ENCODE measurements around the gene ZBTB21.
"Not testable (repeated sequence)": the region's sequence is repeated elsewhere in the genome, so short reads cannot be mapped to it uniquely, and the experiment has no call there.

The ZBTB21 gene

GRCh38 chr21:42016364-42016985 lies 6.3 kb upstream of the ZBTB21 start:
- DNase-seq = no peak

GRCh38 chr21:42013931-42014330 lies 3.8 kb upstream of the ZBTB21 start:
- DNase-seq = no peak

GRCh38 chr21:42013376-42013775 lies 3.2 kb upstream of the ZBTB21 start:
- DNase-seq = no peak

- DNase-seq = no peak
Measured at GRCh38 chr21:42012763-42013329, 2.7 kb upstream of the ZBTB21 start.

- no peak for DNase-seq
Measured at GRCh38 chr21:42012344-42012743, 2.2 kb upstream of the ZBTB21 start.

GRCh38 chr21:42010507-42011495 lies 641 bp upstream of the ZBTB21 start:
- DNase-seq = peak; percentile 59

- DNase-seq = peak; percentile 69
Measured at GRCh38 chr21:42009018-42009830, 936 bp downstream of the ZBTB21 start.

GRCh38 chr21:42007356-42007940 lies 2.7 kb downstream of the ZBTB21 start:
- no peak for DNase-seq

GRCh38 chr21:42006765-42007164 lies 3.4 kb downstream of the ZBTB21 start:
- no peak for DNase-seq

- no peak for DNase-seq
Measured at GRCh38 chr21:42004406-42005199, 5.6 kb downstream of the ZBTB21 start.

- peak; percentile 49 for DNase-seq
Measured at GRCh38 chr21:42003051-42003461, 7.1 kb downstream of the ZBTB21 start.

GRCh38 chr21:42002421-42002958 lies 7.7 kb downstream of the ZBTB21 start:
- DNase-seq = peak; percentile 79

GRCh38 chr21:42001781-42002180 lies 8.4 kb downstream of the ZBTB21 start:
- no peak for DNase-seq

- DNase-seq = no peak
Measured at GRCh38 chr21:42000908-42001307, 9.3 kb downstream of the ZBTB21 start.

GRCh38 chr21:41997657-41998056 lies 12.5 kb downstream of the ZBTB21 start:
- DNase-seq = no peak

- no peak for DNase-seq
Measured at GRCh38 chr21:41995577-41995976, 14.6 kb downstream of the ZBTB21 start.

GRCh38 chr21:41994613-41995012 lies 15.5 kb downstream of the ZBTB21 start:
- not testable (repeated sequence) for DNase-seq

- no peak for DNase-seq
Measured at GRCh38 chr21:41993744-41994143, 16.4 kb downstream of the ZBTB21 start.

- DNase-seq = no peak
Measured at GRCh38 chr21:41992576-41992975, 17.6 kb downstream of the ZBTB21 start.

- no peak for DNase-seq
Measured at GRCh38 chr21:41991659-41992058, 18.5 kb downstream of the ZBTB21 start.

- DNase-seq = no peak
Measured at GRCh38 chr21:41989698-41990097, 20.5 kb downstream of the ZBTB21 start.

All from stimulated activated CD8-positive, alpha-beta memory T cell treated with anti-CD3 and anti-CD28 coated beads, Interleukin-4, amount 100 ng/mL, for 48 hours (primary cell).